Keratinocyte (primary cell): Measurements from ENCODE around the gene MCEE. TPM values are rescaled to one million over a fixed set of nuclear protein-coding genes. Genes with fewer than 3 reads are reported as not detected.

Experiments used
- DNase-seq: peaks from one replicate; pipeline ENCODE4 v3.0.0-alpha.2; 2011; ENCODE audit warnings: low read depth, missing footprints, low spot score
- FAIRE-seq: peaks from 2 replicates; lab custom pipeline; 2011; peaks lifted over from hg19 to GRCh38; lab: Jason Lieb, UNC
- H2AFZ ChIP-seq: 2 replicates; pipeline ENCODE4 v1.6.0; 2012; ENCODE audit warnings: low read length, control low read depth, inconsistent platforms; ENCODE audit not compliant: control insufficient read depth
- H3K27ac ChIP-seq: 2 replicates; pipeline ENCODE4 v1.5.1; 2011; ENCODE audit warnings: low read length; ENCODE audit not compliant: control insufficient read depth, insufficient read depth
- H3K27me3 ChIP-seq: 3 replicates; pipeline ENCODE4 v1.6.0; 2011; ENCODE audit warnings: low read length; ENCODE audit not compliant: control insufficient read depth, insufficient read depth; ENCODE audit errors: extremely low read depth
- H3K36me3 ChIP-seq, 2 experiments: 2 replicates in 1 of 2; 3 replicates in 1 of 2; pipeline ENCODE4 v1.5.1; 2011; ENCODE audit warnings: low read length in 2 of 2, mild to moderate bottlenecking in 1 of 2; ENCODE audit not compliant: control insufficient read depth in 2 of 2, insufficient read depth in 2 of 2; ENCODE audit errors: extremely low read depth in 1 of 2
- H3K4me1 ChIP-seq: 3 replicates; pipeline ENCODE4 v1.5.1; 2011; ENCODE audit warnings: low read length; ENCODE audit not compliant: control insufficient read depth, insufficient read depth; ENCODE audit errors: extremely low read depth
- H3K4me2 ChIP-seq: 3 replicates; pipeline ENCODE4 v1.6.0; 2011; ENCODE audit warnings: low read depth, low read length; ENCODE audit not compliant: control insufficient read depth, insufficient read depth; ENCODE audit errors: extremely low read depth
- H3K4me3 ChIP-seq, 3 experiments: fragments of 200-600 bp in 1 of 3; sonication (generic) in 1 of 3; 2 replicates in 2 of 3; 3 replicates in 1 of 3; pipeline ENCODE4 v1.5.1; 2011 to 2016; ENCODE audit warnings: low read length in 3 of 3, mild to moderate bottlenecking in 3 of 3, control low read depth in 2 of 3, inconsistent platforms in 1 of 3, low read depth in 1 of 3, mixed read lengths in 1 of 3, mixed run types in 1 of 3, moderate library complexity in 1 of 3; ENCODE audit not compliant: control insufficient read depth in 2 of 3, insufficient read depth in 2 of 3; ENCODE audit errors: extremely low read depth in 1 of 3
- H3K79me2 ChIP-seq: 2 replicates; pipeline ENCODE4 v1.6.0; 2012; ENCODE audit warnings: low read length; ENCODE audit not compliant: control insufficient read depth, insufficient read depth
- H3K9ac ChIP-seq: 3 replicates; pipeline ENCODE4 v1.6.0; 2011; ENCODE audit warnings: low read length; ENCODE audit not compliant: control insufficient read depth, insufficient read depth; ENCODE audit errors: extremely low read depth
- H3K9me1 ChIP-seq: 3 replicates; pipeline ENCODE4 v1.6.0; 2011; ENCODE audit warnings: low read length; ENCODE audit not compliant: control insufficient read depth, insufficient read depth; ENCODE audit errors: extremely low read depth
- H3K9me3 ChIP-seq: 2 replicates; pipeline ENCODE4 v1.5.1; 2012; ENCODE audit warnings: low read depth, low read length; ENCODE audit not compliant: control insufficient read depth
- H4K20me1 ChIP-seq: 3 replicates; pipeline ENCODE4 v1.6.0; 2011; ENCODE audit warnings: low read length; ENCODE audit not compliant: control insufficient read depth, insufficient read depth; ENCODE audit errors: extremely low read depth
- EZH2 ChIP-seq: IDR thresholded peaks from one replicate; pipeline ENCODE4 v1.6.1; 2012; ENCODE audit warnings: inconsistent platforms, mild to moderate bottlenecking, low read length, moderate library complexity
- dilution Hi-C: fragments of 300-500 bp; cut with MboI; formaldehyde crosslinking; loops from one replicate; pipeline ENCODE4 v1.7.0; 2020; ENCODE audit warnings: low sequenced_read_pairs; ENCODE audit not compliant: extremely low pct_ligation_motif_present
- polyA plus RNA-seq, 5 experiments: library from polyadenylated mRNA; depleted of rRNA in 3 of 5; stranded (reverse) in 3 of 5; stranded (forward) in 1 of 5; unstranded in 1 of 5; fragments of >200 nt; gene quantifications; 1 replicate in 1 of 5; 2 replicates in 3 of 5; 3 replicates in 1 of 5; pipeline versions ENCODE4 v1.2.1 to v1.2.3, GENCODE V29; 2011 to 2012; ENCODE audit warnings: missing spikeins in 2 of 5, low read depth in 1 of 5, low replicate concordance in 1 of 5
- TF ChIP-seq, protein P1 (sequence below), 3 experiments: IDR thresholded peaks in 1 of 3; conservative IDR thresholded peaks in 1 of 3; optimal IDR thresholded peaks in 1 of 3; 2 replicates in 2 of 3; 3 replicates in 1 of 3; pipeline versions ENCODE3 to v1.5.1; 2011; ENCODE audit warnings: low read length in 3 of 3, mild to moderate bottlenecking in 3 of 3, moderate library complexity in 2 of 3, control low read depth in 1 of 3, inconsistent platforms in 1 of 3; ENCODE audit not compliant: insufficient read depth in 2 of 3; ENCODE audit errors: extremely low read depth in 1 of 3

Gene MCEE
- polyA plus RNA-seq, 1 donor (not counting 4 experiments of a cell fraction or from before 2014, with no cell fraction given), result 7.4 TPM

DNA sequence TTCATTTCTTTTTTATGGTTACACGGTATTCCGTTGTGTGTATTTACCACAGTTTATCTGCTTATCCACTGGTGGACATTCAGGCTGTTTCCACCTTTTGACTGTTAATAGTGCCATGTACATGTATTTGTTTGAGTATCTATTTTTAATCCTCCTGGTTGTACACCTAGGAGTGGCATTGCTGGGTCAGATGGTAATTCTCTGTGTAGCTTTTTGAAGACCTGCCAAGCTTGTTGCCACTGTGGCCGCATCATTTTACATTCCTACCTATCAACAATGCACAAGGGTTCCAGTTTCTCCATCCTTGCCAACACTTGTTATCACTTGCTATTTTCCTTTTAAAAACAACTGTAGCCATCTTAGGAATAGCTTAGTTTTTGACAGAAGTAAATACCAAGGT lies 13.8 kb upstream of the MCEE start:
- FAIRE-seq (no peak), DNase-seq (no peak)
- dilution Hi-C loops, result no loop called here
- Histone ChIP-seq H3K4me1 (no peaks in the 10 kb centered on the region), H3K9ac (no peak overlapping the region), H3K4me3 (no peak overlapping the region), H3K4me2 (no peak overlapping the region), H3K36me3 (peaks cover 27 to 49% of the 10 kb centered on the region in 2 experiments), H3K9me3 (no peaks in the 10 kb centered on the region), H2AFZ (no peak overlapping the region), H3K79me2 (no peaks in the 10 kb centered on the region), H4K20me1 (no peaks in the 10 kb centered on the region), H3K27me3 (no peaks in the 10 kb centered on the region), H3K27ac (no peak overlapping the region), H3K9me1 (no peaks in the 10 kb centered on the region)
- TF ChIP-seq, protein P1, sequence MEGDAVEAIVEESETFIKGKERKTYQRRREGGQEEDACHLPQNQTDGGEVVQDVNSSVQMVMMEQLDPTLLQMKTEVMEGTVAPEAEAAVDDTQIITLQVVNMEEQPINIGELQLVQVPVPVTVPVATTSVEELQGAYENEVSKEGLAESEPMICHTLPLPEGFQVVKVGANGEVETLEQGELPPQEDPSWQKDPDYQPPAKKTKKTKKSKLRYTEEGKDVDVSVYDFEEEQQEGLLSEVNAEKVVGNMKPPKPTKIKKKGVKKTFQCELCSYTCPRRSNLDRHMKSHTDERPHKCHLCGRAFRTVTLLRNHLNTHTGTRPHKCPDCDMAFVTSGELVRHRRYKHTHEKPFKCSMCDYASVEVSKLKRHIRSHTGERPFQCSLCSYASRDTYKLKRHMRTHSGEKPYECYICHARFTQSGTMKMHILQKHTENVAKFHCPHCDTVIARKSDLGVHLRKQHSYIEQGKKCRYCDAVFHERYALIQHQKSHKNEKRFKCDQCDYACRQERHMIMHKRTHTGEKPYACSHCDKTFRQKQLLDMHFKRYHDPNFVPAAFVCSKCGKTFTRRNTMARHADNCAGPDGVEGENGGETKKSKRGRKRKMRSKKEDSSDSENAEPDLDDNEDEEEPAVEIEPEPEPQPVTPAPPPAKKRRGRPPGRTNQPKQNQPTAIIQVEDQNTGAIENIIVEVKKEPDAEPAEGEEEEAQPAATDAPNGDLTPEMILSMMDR (optimal IDR thresholded peaks at IDR 0.05 in 1 of 3, IDR thresholded peaks at IDR 0.05 in 1 of 3, conservative IDR thresholded peaks at IDR 0.05 in 1 of 3; ENCODE audit: extremely low read depth in 1 of 3, insufficient read depth in 2 of 3, low read length in 3 of 3), result no peak
- no peak for TF ChIP-seq EZH2

DNA sequence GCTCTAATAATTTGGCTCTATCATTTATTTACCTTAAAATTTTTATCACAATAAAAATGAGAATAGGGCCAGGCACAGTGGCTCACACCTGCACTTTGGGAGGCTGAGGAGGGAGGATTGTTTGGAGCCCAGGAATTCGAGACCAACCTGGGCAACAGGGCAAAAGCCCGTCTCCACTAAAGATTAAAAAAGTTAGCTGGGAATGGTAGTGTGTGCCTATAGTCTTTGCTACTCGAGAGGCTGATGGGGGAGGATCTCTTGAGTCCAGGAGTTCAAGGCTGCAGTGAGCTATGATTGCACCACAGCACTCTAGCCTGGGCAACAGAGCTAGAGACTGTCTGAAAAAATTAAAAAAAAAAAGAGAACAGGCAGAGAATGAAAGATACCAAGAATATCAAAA lies 6.1 kb upstream of the MCEE start:
- no peaks in the 10 kb centered on the region for H3K9me3 ChIP-seq
- no peak for TF ChIP-seq EZH2
- TF ChIP-seq, protein P1 (optimal IDR thresholded peaks at IDR 0.05 in 1 of 3, IDR thresholded peaks at IDR 0.05 in 1 of 3, conservative IDR thresholded peaks at IDR 0.05 in 1 of 3; ENCODE audit: extremely low read depth in 1 of 3, insufficient read depth in 2 of 3, low read length in 3 of 3), result no peak
- H3K9me1 ChIP-seq, result no peaks in the 10 kb centered on the region
- no peak overlapping the region for H3K9ac ChIP-seq
- H3K4me2 ChIP-seq, result no peak overlapping the region
- peaks cover 14% of the 10 kb centered on the region in 2 experiments for H3K36me3 ChIP-seq
- no peak overlapping the region for H3K27ac ChIP-seq
- no peaks in the 10 kb centered on the region for H4K20me1 ChIP-seq
- H3K4me1 ChIP-seq, result peaks cover 10% of the 10 kb centered on the region
- no peak for DNase-seq
- H3K4me3 ChIP-seq, result no peak overlapping the region
- no peak for FAIRE-seq
- no peak overlapping the region for H2AFZ ChIP-seq
- dilution Hi-C loops, result no loop called here
- peaks cover 18% of the 10 kb centered on the region for H3K79me2 ChIP-seq
- H3K27me3 ChIP-seq, result no peaks in the 10 kb centered on the region
